Right lobe of liver (tissue), 6 donors: ENCODE results near the gene EGFLAM. TPM values are rescaled to one million over a fixed set of nuclear protein-coding genes. Genes with fewer than 3 reads are reported as not detected.

Experiments used
- ATAC-seq, 4 donors: fragments of 200-7000 bp; cut with Tn5 transposase; one replicate each; pipeline ENCODE4 v1.9.1; 2020; ENCODE audit warnings: mild to moderate bottlenecking in 4 of 4, moderate library complexity in 4 of 4
- DNase-seq, 3 donors: peaks; one replicate each; pipeline ENCODE4 v3.0.0-alpha.2; 2020
- H3K27ac ChIP-seq, 3 donors: fragments of 200-600 bp; one replicate each; pipeline ENCODE4 v1.8.0; 2022
- H3K27me3 ChIP-seq, 2 donors: fragments of 200-600 bp; one replicate each; pipeline ENCODE4 v1.8.0; 2022
- H3K36me3 ChIP-seq, 4 donors: fragments of 200-600 bp; sonication (generic) in 1 of 4; one replicate each; pipeline versions ENCODE4 v1.5.1 to v1.8.0; 2017 to 2022; ENCODE audit warnings: control low read depth in 1 of 4
- H3K4me1 ChIP-seq, 4 donors: fragments of 200-600 bp; sonication (generic) in 1 of 4; one replicate each; pipeline versions ENCODE4 v1.5.1 to v1.8.0; 2017 to 2022; ENCODE audit warnings: control low read depth in 1 of 4
- H3K4me3 ChIP-seq, 3 donors: fragments of 200-600 bp; one replicate each; pipeline ENCODE4 v1.8.0; 2022
- H3K9me3 ChIP-seq, 4 donors: fragments of 200-600 bp; sonication (generic) in 1 of 4; one replicate each; pipeline versions ENCODE4 v1.5.1 to v1.8.0; 2017 to 2022; ENCODE audit warnings: control low read depth in 1 of 4
- POLR2A ChIP-seq: fragments of 450-650 bp; IDR thresholded peaks from one replicate; pipeline ENCODE4 v1.6.1; 2017; ENCODE audit warnings: antibody characterized with exemption, mild to moderate bottlenecking
- WGBS: methylation state at CpG from one replicate; pipeline ENCODE4 v1.1.6; 2018; ENCODE audit warnings: low coverage, low lambda C conversion rate; ENCODE audit not compliant: insufficient coverage; ENCODE audit errors: missing lambda C conversion rate; 5-methylcytosine and 5-hydroxymethylcytosine counted together
- intact Hi-C, 2 donors: fragments of 100-400 bp; cut with DNase I; formaldehyde crosslinking; loops; one replicate each; pipeline versions ENCODE4 v1.11.2 to v1.14.1; 2022
- total RNA-seq, 6 experiments: library from RNA; depleted of rRNA in 2 of 6; stranded (reverse); fragments of >200 nt in 2 of 6; fragmentation: NEBNext Ultra II Directional in 3 of 6; extraction: Animal tissue kit (Norgen Biotek cat#: 25700) in 3 of 6; gene quantifications; one replicate each; pipeline versions ENCODE4 v1.1.0 to v1.2.4, GENCODE V29; 2016 to 2023
- TF ChIP-seq, protein P1 (sequence below), 4 donors: fragments of 200-600 bp in 3 of 4; fragments of 450-650 bp in 1 of 4; IDR thresholded peaks; one replicate each; pipeline versions ENCODE4 v1.5.1 to v1.8.0; 2016 to 2022; ENCODE audit warnings: antibody characterized with exemption in 4 of 4, mild to moderate bottlenecking in 2 of 4
- donor health status: DM: no; HTN: yes; CAD: no.
- donor health status: DM: no; HTN: no; CAD: no.
- donor health status: DM: no; HTN: no; CAD: no.
- donor health status: DM: no; HTN: yes; CAD: no.
- donor health status: DM: no; HTN: yes; CAD: no.

The EGFLAM gene
- total RNA-seq, 6 experiments from 2014 or later, result 0.50 to 6.2 (median 2.3) TPM

DNA sequence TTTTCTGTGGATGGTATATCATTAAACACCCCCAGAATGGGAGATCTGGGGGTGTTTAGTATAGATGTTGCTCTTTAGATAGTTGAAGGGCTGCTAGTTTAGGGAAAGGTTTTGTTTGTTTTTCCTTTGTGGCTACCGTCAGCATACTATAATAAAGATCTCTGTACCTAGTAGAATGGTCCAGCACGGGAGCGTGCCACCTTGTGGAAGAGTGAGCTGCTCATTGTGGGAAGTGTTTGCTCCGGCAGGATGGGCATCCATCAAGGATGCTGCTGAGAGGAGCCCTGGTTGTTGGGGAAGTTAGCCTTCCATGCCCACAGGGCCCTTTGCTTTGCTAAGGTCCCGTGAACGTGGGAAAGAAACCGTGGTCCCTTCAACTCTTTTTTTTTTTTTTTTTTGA lies 185.0 kb downstream of the EGFLAM start:
- TF ChIP-seq, protein P1, sequence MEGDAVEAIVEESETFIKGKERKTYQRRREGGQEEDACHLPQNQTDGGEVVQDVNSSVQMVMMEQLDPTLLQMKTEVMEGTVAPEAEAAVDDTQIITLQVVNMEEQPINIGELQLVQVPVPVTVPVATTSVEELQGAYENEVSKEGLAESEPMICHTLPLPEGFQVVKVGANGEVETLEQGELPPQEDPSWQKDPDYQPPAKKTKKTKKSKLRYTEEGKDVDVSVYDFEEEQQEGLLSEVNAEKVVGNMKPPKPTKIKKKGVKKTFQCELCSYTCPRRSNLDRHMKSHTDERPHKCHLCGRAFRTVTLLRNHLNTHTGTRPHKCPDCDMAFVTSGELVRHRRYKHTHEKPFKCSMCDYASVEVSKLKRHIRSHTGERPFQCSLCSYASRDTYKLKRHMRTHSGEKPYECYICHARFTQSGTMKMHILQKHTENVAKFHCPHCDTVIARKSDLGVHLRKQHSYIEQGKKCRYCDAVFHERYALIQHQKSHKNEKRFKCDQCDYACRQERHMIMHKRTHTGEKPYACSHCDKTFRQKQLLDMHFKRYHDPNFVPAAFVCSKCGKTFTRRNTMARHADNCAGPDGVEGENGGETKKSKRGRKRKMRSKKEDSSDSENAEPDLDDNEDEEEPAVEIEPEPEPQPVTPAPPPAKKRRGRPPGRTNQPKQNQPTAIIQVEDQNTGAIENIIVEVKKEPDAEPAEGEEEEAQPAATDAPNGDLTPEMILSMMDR (IDR thresholded peaks at IDR 0.05), result no peak
- no peak for TF ChIP-seq POLR2A
- H3K27ac ChIP-seq, result no peak overlapping the region
- no peaks in the 10 kb centered on the region for H3K36me3 ChIP-seq
- ATAC-seq, result no peak
- no peaks in the 10 kb centered on the region for H3K27me3 ChIP-seq
- WGBS, result 74% methylated on average over 6 of the region's 7 CpGs
- intact Hi-C loops, result loop anchor here in 1 of 2 donors (10.0 kb wide), 2 partner anchors 221 to 361 kb away; no protein-coding TSS in a partner anchor
- no peak for DNase-seq
- no peaks in the 10 kb centered on the region for H3K9me3 ChIP-seq
- no peaks in the 10 kb centered on the region for H3K4me1 ChIP-seq
- no peak overlapping the region for H3K4me3 ChIP-seq

DNA sequence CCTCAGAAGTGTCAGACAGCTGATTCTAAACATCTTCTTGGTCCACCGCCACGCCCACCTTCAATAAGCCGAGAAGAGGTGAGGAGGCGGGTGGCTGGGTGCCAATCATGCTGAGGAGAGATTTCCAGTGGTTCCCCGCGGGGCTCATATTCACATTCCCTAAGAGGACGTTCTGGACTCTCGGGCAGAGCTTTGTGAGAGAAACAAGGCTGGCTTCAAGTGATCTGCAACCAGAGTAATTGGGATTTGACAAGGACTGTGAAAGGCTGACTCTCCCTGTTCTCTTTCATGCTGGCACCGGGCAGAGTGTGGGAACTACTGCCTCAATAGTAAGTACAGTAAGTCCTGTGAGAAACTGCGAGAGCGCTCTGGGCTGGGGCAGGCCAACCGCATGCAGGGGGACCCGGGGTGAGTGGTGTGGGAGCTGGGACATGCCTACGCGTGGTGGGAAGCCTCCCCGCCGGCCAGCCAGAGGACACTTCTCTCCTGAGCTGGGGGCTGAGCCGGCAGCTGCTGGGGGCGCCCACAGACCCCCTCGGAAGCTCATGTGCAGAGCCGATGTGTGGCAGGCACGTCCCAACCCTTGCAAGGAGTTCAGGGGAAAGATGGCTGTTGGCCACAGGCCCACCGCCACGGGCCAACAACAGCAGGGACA lies 187.1 kb downstream of the EGFLAM start:
- ATAC-seq (no peak), DNase-seq (no peak)
- no peaks in the 10 kb centered on the region for H3K4me1 ChIP-seq
- no peak overlapping the region for H3K4me3 ChIP-seq
- no peaks in the 10 kb centered on the region for H3K27me3 ChIP-seq
- TF ChIP-seq, protein P1 (IDR thresholded peaks at IDR 0.05), result no peak
- TF ChIP-seq POLR2A, result no peak
- intact Hi-C loops, result loop anchor here in 1 of 2 donors (10.0 kb wide), 2 partner anchors 219 to 359 kb away; no protein-coding TSS in a partner anchor
- 76% methylated on average over 10 of the region's 24 CpGs for WGBS
- no peak overlapping the region for H3K27ac ChIP-seq
- no peaks in the 10 kb centered on the region for H3K36me3 ChIP-seq
- no peaks in the 10 kb centered on the region for H3K9me3 ChIP-seq

DNA sequence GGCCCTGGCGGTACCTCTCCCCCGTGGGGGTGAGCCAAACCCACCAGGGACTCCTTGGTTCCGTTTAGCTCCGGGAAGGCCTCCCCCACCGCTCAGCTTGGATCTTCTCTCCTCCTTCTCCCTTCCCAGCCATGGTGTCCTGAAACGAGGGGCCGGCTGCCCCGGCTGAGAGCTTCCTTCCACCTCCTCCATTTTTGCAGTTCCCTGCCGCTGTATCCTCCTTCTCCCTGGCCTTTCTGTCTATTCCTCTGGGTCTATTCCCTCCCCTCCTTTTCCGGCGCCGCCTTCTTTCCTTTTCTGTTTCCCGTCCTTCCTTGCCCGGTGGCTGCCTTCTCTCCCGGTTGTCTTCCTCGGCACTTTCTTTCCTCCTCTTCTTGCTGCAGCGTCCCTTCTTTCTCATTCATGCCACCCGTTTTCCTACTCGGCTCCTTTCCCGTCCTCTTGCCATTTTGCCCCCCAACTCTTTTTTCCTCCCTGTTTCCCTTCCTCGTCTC lies 187.7 kb downstream of the EGFLAM start:
- Histone ChIP-seq H3K27me3 (no peaks in the 10 kb centered on the region), H3K4me3 (no peak overlapping the region), H3K4me1 (no peaks in the 10 kb centered on the region), H3K36me3 (no peaks in the 10 kb centered on the region), H3K27ac (no peak overlapping the region), H3K9me3 (no peaks in the 10 kb centered on the region)
- WGBS, result 70% methylated on average over 9 of the region's 21 CpGs
- intact Hi-C loops, result loop anchor here in 1 of 2 donors (10.0 kb wide), 2 partner anchors 219 to 359 kb away; no protein-coding TSS in a partner anchor
- ATAC-seq (no peak), DNase-seq (no peak)
- TF ChIP-seq, protein P1 (IDR thresholded peaks at IDR 0.05), result no peak
- TF ChIP-seq POLR2A, result no peak

DNA sequence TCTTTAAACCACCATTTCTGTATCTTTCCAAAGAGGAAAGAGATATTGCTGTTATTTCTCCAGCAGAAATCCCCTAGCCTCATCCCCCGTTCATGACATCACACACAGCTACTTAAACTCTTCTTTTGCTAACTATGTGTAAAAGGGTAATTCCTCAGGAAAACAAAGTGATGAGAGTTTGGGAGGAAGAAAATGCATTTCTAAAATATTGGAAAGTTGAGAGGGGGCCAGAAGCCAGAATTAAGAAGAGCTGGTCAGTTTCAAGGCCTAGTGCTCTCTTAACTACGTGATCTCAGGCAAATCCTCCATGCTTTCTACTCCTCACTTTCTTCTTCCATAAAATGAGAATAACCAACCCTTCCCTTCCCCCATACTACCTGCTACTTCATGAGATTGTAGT lies 188.7 kb downstream of the EGFLAM start:
- H3K4me3 ChIP-seq, result no peak overlapping the region
- TF ChIP-seq POLR2A, result no peak
- TF ChIP-seq, protein P1 (IDR thresholded peaks at IDR 0.05), result no peak
- no peaks in the 10 kb centered on the region for H3K36me3 ChIP-seq
- DNase-seq, result no peak
- no peak overlapping the region for H3K27ac ChIP-seq
- H3K9me3 ChIP-seq, result no peaks in the 10 kb centered on the region
- H3K27me3 ChIP-seq, result no peaks in the 10 kb centered on the region
- ATAC-seq, result no peak
- intact Hi-C loops, result loop anchor here in 1 of 2 donors (10.0 kb wide), 2 partner anchors 218 to 358 kb away; no protein-coding TSS in a partner anchor
- 81% methylated on average over 2 of the region's 2 CpGs for WGBS
- no peaks in the 10 kb centered on the region for H3K4me1 ChIP-seq
